ENCODE data around the gene EPHB1. TPM values are rescaled to one million over a fixed set of nuclear protein-coding genes. Genes with fewer than 3 reads are reported as not detected.

The EPHB1 gene
- total RNA-seq, 1 donor from 2014 or later: 1.8 TPM

GRCh38 chr3:135131290-135131689, 336.2 kb downstream of the EPHB1 start:
- Mint-ChIP-seq H3K36me3 (ENCODE audit: insufficient read depth) (no peaks in the 10 kb centered on the region), H3K27me3 (peaks cover 15% of the 10 kb centered on the region), H3K4me3 (ENCODE audit: low read depth) (no peak overlapping the region), H3K4me1 (ENCODE audit: low read depth) (no peaks in the 10 kb centered on the region), H3K9me3 (ENCODE audit: low read depth) (no peaks in the 10 kb centered on the region), H3K27ac (no peak overlapping the region)
- TF ChIP-seq, protein P1, sequence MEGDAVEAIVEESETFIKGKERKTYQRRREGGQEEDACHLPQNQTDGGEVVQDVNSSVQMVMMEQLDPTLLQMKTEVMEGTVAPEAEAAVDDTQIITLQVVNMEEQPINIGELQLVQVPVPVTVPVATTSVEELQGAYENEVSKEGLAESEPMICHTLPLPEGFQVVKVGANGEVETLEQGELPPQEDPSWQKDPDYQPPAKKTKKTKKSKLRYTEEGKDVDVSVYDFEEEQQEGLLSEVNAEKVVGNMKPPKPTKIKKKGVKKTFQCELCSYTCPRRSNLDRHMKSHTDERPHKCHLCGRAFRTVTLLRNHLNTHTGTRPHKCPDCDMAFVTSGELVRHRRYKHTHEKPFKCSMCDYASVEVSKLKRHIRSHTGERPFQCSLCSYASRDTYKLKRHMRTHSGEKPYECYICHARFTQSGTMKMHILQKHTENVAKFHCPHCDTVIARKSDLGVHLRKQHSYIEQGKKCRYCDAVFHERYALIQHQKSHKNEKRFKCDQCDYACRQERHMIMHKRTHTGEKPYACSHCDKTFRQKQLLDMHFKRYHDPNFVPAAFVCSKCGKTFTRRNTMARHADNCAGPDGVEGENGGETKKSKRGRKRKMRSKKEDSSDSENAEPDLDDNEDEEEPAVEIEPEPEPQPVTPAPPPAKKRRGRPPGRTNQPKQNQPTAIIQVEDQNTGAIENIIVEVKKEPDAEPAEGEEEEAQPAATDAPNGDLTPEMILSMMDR (IDR thresholded peaks at IDR 0.05; ENCODE audit: unreplicated experiment): no peak
- no peak for DNase-seq (ENCODE audit: low spot score, unreplicated experiment)

DNA sequence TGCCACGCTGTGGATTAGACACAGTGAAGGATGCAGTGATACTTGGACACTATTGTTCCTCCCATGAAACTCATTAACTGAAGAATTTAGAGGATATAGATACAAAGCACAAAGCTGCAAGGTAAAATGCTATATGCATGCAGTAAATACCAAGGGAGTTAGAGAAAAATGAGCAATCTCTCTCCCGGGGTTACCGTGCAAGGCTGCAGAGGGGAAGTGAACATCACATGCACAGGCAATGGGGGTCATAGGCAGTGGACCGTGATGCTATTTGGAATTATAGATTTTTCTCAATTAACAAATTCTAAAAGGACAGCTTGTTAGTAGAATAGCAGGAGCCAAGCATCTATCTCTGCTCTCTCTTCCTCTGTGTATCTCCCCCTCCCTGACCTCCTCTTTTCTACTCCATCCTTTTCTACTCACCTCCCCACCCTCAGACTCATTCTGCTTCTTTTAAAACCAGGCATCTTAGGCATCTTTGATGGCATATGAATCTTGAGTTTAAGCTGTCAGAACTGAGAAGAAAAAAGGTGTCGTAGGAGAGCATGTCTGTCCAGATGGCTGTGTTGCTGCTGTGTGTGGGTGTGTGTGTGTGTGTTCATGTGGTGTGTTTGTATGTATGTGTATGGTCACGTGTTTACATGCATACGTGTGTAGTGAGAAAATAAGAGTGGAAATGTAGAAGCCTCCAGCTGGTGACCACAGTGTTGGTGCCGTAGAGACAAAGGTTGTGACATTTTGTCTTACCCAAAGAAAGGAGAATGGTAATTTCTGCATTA, 339.0 kb downstream of the EPHB1 start:
- H3K9me3 Mint-ChIP-seq (ENCODE audit: low read depth): no peaks in the 10 kb centered on the region
- no peaks in the 10 kb centered on the region for H3K36me3 Mint-ChIP-seq (ENCODE audit: insufficient read depth)
- no peaks in the 10 kb centered on the region for H3K4me1 Mint-ChIP-seq (ENCODE audit: low read depth)
- TF ChIP-seq, protein P1 (IDR thresholded peaks at IDR 0.05; ENCODE audit: unreplicated experiment): no peak
- no peak for DNase-seq (ENCODE audit: low spot score, unreplicated experiment)
- H3K4me3 Mint-ChIP-seq (ENCODE audit: low read depth): no peak overlapping the region
- H3K27me3 Mint-ChIP-seq: peaks cover 11% of the 10 kb centered on the region
- no peak overlapping the region for H3K27ac Mint-ChIP-seq

DNA sequence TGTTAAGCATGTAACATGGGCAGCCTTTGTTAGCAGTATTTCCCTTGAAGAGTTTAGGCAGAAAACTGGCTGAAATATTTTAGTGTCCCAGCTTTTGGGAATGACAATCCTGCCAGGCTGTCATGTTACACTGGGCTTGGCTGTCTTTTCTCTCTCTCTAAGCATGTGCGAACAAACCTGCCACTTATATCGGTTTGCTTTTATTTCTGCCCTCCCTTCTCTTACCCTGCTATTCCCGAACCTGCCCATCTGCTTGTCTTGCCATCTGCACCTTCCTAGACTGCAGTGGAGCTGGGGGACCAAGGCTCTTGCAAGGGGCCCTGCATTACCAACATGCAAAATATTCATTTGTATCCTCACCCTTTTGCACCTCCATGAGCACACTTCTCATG, 339.6 kb downstream of the EPHB1 start:
- Mint-ChIP-seq H3K27ac (no peak overlapping the region), H3K4me1 (ENCODE audit: low read depth) (no peaks in the 10 kb centered on the region), H3K4me3 (ENCODE audit: low read depth) (no peak overlapping the region), H3K27me3 (peaks cover 8% of the 10 kb centered on the region), H3K36me3 (ENCODE audit: insufficient read depth) (no peaks in the 10 kb centered on the region), H3K9me3 (ENCODE audit: low read depth) (no peaks in the 10 kb centered on the region)
- DNase-seq (ENCODE audit: low spot score, unreplicated experiment): no peak
- TF ChIP-seq, protein P1 (IDR thresholded peaks at IDR 0.05; ENCODE audit: unreplicated experiment): no peak

DNA sequence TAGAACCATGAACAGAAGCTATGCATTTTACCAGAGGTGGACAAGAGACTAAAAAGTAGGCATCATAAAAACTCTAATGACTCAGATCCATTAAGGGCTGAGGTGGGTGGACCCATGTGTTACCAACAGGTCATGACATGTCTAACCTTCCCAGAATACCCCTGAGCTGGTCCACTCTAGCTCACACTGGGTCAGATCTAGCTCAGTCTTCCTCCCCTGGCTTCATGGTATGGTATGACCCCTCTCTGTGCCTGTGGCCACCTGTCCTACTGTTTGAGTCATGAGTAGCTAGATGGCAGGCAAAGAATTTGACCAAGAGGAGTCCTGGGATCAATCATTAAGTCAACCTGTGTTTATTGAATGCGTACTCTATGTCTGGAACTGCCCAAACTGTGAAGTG, 340.4 kb downstream of the EPHB1 start:
- Mint-ChIP-seq H3K27ac (no peak overlapping the region), H3K4me3 (ENCODE audit: low read depth) (no peak overlapping the region), H3K4me1 (ENCODE audit: low read depth) (no peaks in the 10 kb centered on the region), H3K27me3 (peaks cover under 1% of the 10 kb centered on the region), H3K9me3 (ENCODE audit: low read depth) (no peaks in the 10 kb centered on the region), H3K36me3 (ENCODE audit: insufficient read depth) (no peaks in the 10 kb centered on the region)
- TF ChIP-seq, protein P1 (IDR thresholded peaks at IDR 0.05; ENCODE audit: unreplicated experiment): no peak
- DNase-seq (ENCODE audit: low spot score, unreplicated experiment): no peak

DNA sequence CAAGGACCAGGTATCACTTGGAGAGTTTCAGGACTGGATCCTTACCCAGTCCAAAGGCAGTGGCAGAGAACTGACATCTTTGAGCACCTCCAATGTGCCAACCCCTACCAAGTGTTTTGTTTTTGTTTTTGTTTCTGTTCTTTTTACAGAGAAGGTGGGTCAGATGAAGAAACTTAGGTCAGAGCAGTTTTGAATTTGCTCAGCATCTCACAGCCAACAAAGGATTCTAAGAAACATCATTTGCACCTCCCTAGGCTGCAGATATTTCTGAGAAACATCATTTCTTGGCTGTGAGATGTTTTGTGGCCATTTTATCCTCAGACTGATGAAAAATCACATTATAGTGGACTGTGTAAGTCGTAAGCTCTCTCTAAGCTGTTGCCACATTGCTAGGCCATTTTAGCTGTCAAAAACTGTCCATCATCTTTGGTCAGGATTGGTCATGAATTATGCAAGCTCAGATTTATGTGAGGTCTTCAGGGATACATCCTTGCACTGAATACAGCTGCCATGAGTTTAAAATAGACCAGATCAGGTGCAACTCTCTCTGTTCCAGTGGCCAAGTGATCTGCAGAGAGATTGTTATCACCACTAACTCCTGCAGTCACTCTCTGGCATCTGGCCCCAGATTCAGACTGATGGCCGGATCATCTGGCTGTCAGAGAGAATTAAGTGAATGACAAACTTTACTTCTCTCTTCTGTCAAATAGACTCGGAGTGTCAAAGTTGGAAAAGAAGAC, 341.5 kb downstream of the EPHB1 start:
- Mint-ChIP-seq H3K9me3 (ENCODE audit: low read depth) (no peaks in the 10 kb centered on the region), H3K27me3 (no peaks in the 10 kb centered on the region), H3K4me3 (ENCODE audit: low read depth) (no peak overlapping the region), H3K36me3 (ENCODE audit: insufficient read depth) (no peaks in the 10 kb centered on the region), H3K27ac (no peak overlapping the region), H3K4me1 (ENCODE audit: low read depth) (no peaks in the 10 kb centered on the region)
- TF ChIP-seq, protein P1 (IDR thresholded peaks at IDR 0.05; ENCODE audit: unreplicated experiment): no peak
- DNase-seq (ENCODE audit: low spot score, unreplicated experiment): no peak
